Karpas-422 (cell line): ENCODE results near the gene BTG4. TPM values are rescaled to one million over a fixed set of nuclear protein-coding genes. Genes with fewer than 3 reads are reported as not detected.

Experiments
- DNase-seq: peaks from one replicate; pipeline ENCODE4 v3.0.0-alpha.2; 2015
- H2AFZ ChIP-seq: fragments of 200-600 bp; sonication (generic); 2 replicates; pipeline ENCODE4 v1.6.1; 2014; ENCODE audit warnings: antibody characterized with exemption, low read length, mixed read lengths
- H3K27ac ChIP-seq: fragments of 200-600 bp; sonication (generic); 2 replicates; pipeline ENCODE4 v1.5.1; 2014; ENCODE audit warnings: mild to moderate bottlenecking, low read length, moderate library complexity
- H3K27me3 ChIP-seq: fragments of 200-600 bp; sonication (generic); 2 replicates; pipeline ENCODE4 v1.6.1; 2014; ENCODE audit warnings: low read length, mixed read lengths
- H3K36me3 ChIP-seq: fragments of 200-600 bp; sonication (generic); 2 replicates; pipeline ENCODE4 v1.6.1; 2014; ENCODE audit warnings: low read length, mixed read lengths; ENCODE audit not compliant: insufficient read depth
- H3K4me1 ChIP-seq: fragments of 200-600 bp; sonication (generic); 2 replicates; pipeline ENCODE4 v1.6.1; 2014; ENCODE audit warnings: mild to moderate bottlenecking, low read length, mixed read lengths
- H3K4me2 ChIP-seq: fragments of 200-600 bp; sonication (generic); 2 replicates; pipeline ENCODE4 v1.6.1; 2014; ENCODE audit warnings: low read length, low read depth, mild to moderate bottlenecking; ENCODE audit not compliant: poor library complexity, severe bottlenecking
- H3K4me3 ChIP-seq: fragments of 200-600 bp; sonication (generic); 2 replicates; pipeline ENCODE4 v1.5.1; 2014; ENCODE audit warnings: mild to moderate bottlenecking, antibody characterized with exemption, low read length, mixed read lengths
- H3K79me2 ChIP-seq: fragments of 200-600 bp; sonication (generic); 2 replicates; pipeline ENCODE4 v1.6.1; 2014; ENCODE audit warnings: mild to moderate bottlenecking, low read length, mixed read lengths
- H3K9ac ChIP-seq: fragments of 200-600 bp; sonication (generic); 2 replicates; pipeline ENCODE4 v1.6.0; 2014; ENCODE audit warnings: low read length
- H3K9me2 ChIP-seq: fragments of 200-600 bp; sonication (generic), shearing (Covaris generic); replicated peaks from 2 replicates; pipeline ENCODE4 v1.6.0; 2014; ENCODE audit warnings: mild to moderate bottlenecking, low read length, moderate library complexity; ENCODE audit not compliant: insufficient read depth
- H3K9me3 ChIP-seq: fragments of 300-700, 200-600 bp; sonication (generic); 2 replicates; pipeline ENCODE4 v1.6.1; 2014; ENCODE audit warnings: low read length, mixed read lengths
- H4K20me1 ChIP-seq: fragments of 200-600 bp; sonication (generic); 2 replicates; pipeline ENCODE4 v1.6.1; 2014; ENCODE audit warnings: mild to moderate bottlenecking, antibody characterized with exemption, low read length, low read depth; ENCODE audit not compliant: insufficient read depth
- total RNA-seq: library from RNA; depleted of rRNA; stranded (reverse); fragments of >200 nt; shearing (Covaris generic); gene quantifications from 2 replicates; pipeline ENCODE4 v1.2.3, GENCODE V29; 2014; ENCODE audit warnings: low replicate concordance

Gene BTG4
- total RNA-seq, 1 experiment from 2014 or later, result not detected

- Histone ChIP-seq H3K4me2 (no peak overlapping the region), H2AFZ (no peak overlapping the region), H3K36me3 (no peaks in the 10 kb centered on the region), H3K79me2 (no peaks in the 10 kb centered on the region), H3K9me2 (no peaks in the 10 kb centered on the region), H3K4me3 (no peak overlapping the region), H4K20me1 (peaks cover 8% of the 10 kb centered on the region; the same call in 1 of the 2 replicates), H3K9ac (no peak overlapping the region), H3K9me3 (no peaks in the 10 kb centered on the region), H3K27me3 (peaks cover 8% of the 10 kb centered on the region; the same call in 1 of the 2 replicates), H3K4me1 (no peaks in the 10 kb centered on the region), H3K27ac (no peak overlapping the region)
- DNase-seq, result peak; percentile 61
Measured at GRCh38 chr11:111462329-111462728, 49.9 kb downstream of the BTG4 start.

DNA sequence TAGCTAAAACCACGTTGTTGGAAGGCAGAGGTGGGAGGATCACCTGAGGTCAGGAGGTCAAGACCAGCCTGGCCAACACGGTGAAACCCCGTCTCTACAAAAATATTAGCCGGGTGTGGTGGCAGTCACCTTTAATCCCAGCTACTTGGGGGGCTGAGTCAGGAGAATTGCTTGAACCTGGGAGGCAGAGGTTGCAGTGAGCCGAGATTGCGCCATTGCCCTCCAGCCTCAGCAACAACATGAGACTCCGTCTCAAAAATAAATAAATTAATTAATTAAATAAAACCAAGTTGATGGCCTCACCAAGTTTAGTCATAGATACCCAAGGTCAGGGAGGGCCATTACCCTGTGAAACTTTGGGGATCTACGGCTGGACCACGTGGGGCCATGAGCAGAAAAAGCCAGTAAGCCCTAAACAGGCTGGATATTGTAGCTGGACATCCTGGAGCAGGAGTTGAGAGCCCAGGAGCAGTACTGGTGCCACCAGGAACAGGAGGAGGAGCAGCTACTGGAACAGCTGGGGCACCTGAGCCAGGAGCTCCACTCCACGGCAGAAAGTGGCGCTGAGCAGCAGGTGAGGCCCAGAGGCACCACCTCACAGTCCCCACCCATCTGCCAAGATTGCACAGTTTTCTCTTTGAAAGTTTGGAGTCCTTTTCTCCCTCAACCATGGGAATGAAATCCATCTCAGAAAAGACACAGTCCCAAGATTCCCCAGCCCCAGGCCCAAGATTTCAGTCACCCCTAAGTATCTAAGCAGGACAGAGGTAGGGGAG is 50.5 kb downstream of the BTG4 start:
- no peak overlapping the region for H3K4me2 ChIP-seq
- H4K20me1 ChIP-seq, result peaks cover 8% of the 10 kb centered on the region; the same call in 1 of the 2 replicates
- peaks cover 6% of the 10 kb centered on the region; the same call in 1 of the 2 replicates for H3K27me3 ChIP-seq
- H3K4me3 ChIP-seq, result no peak overlapping the region
- no peak overlapping the region for H2AFZ ChIP-seq
- H3K36me3 ChIP-seq, result no peaks in the 10 kb centered on the region
- no peak overlapping the region for H3K9ac ChIP-seq
- DNase-seq, result no peak
- H3K9me2 ChIP-seq, result no peaks in the 10 kb centered on the region
- no peak overlapping the region for H3K27ac ChIP-seq
- H3K9me3 ChIP-seq, result no peaks in the 10 kb centered on the region
- no peaks in the 10 kb centered on the region for H3K4me1 ChIP-seq
- no peaks in the 10 kb centered on the region for H3K79me2 ChIP-seq

GRCh38 chr11:111460856-111461255 is 51.3 kb downstream of the BTG4 start:
- H3K4me3 ChIP-seq, result no peak overlapping the region
- H3K79me2 ChIP-seq, result no peaks in the 10 kb centered on the region
- H3K9ac ChIP-seq, result no peak overlapping the region
- H3K9me2 ChIP-seq, result no peaks in the 10 kb centered on the region
- DNase-seq, result peak; percentile 47
- H2AFZ ChIP-seq, result no peak overlapping the region
- H3K4me1 ChIP-seq, result no peaks in the 10 kb centered on the region
- no peaks in the 10 kb centered on the region for H3K36me3 ChIP-seq
- H3K4me2 ChIP-seq, result no peak overlapping the region
- H3K9me3 ChIP-seq, result no peaks in the 10 kb centered on the region
- no peak overlapping the region for H3K27ac ChIP-seq
- peaks cover 8% of the 10 kb centered on the region; the same call in 1 of the 2 replicates for H4K20me1 ChIP-seq
- H3K27me3 ChIP-seq, result peaks cover 5% of the 10 kb centered on the region; the same call in 1 of the 2 replicates

DNA sequence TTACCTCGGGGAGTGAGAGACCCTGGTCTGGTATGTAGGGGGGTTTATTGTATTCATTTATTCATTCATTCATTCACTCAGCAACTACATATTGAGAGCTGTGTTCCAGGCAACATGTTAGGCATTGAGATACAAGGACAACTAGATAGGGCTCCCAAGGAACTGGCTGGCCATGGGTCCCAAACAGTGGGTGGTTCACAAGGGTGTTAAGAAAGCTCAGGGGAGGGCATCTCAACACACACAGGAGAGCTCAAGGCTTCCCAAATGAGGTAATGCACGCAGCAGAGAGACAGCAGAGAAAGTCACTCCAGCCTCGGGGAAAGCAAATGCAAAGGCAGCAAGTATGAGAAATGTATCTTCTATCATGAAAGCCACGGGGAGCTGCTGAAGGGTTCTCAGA is 51.8 kb downstream of the BTG4 start:
- H4K20me1 ChIP-seq, result peaks cover 11% of the 10 kb centered on the region; the same call in 1 of the 2 replicates
- no peaks in the 10 kb centered on the region for H3K9me2 ChIP-seq
- H2AFZ ChIP-seq, result no peak overlapping the region
- no peaks in the 10 kb centered on the region for H3K79me2 ChIP-seq
- H3K9me3 ChIP-seq, result no peaks in the 10 kb centered on the region
- no peak overlapping the region for H3K4me2 ChIP-seq
- no peaks in the 10 kb centered on the region for H3K36me3 ChIP-seq
- no peak overlapping the region for H3K4me3 ChIP-seq
- H3K4me1 ChIP-seq, result no peaks in the 10 kb centered on the region
- H3K27ac ChIP-seq, result no peak overlapping the region
- no peak overlapping the region for H3K9ac ChIP-seq
- DNase-seq, result no peak
- peaks cover 5% of the 10 kb centered on the region; the same call in 1 of the 2 replicates for H3K27me3 ChIP-seq

DNA sequence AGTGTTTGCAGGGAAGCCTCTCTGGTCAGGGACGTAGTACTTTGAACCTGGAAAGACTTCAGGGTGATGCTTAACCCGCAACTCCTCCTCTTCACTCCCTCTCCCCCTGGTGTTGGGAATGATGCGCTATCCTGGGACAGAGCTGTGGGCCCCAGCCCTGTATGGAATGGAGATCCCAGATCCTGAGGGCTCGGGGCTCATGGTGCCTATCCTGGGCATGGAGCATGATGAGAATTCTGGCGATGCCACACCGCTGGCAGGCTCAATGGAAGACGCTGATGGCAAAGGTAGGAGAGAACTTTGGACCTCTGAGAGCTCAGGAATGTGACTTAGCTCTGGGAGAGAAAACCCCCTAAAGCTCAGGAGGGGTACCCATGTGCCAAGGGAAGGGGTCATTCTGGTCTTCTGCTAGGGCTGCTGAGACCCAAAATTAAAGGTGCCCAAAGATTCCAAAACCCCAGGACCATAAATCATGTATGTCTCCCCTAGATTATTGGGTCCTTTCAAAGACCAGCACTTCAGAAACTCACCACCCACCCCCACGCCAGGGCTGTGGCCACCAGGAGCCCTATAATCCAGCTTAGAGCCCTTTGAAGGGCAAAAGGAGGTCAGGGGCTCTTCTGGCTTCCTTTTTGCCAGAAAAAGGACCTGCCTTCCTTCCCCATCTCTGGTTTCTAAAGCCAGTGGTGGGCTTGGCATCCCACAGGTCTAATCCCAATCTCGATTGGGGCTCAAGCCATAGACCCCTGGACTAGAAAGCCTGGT is 52.5 kb downstream of the BTG4 start:
- Histone ChIP-seq H3K27ac (no peak overlapping the region), H3K79me2 (no peaks in the 10 kb centered on the region), H3K36me3 (no peaks in the 10 kb centered on the region), H2AFZ (no peak overlapping the region), H3K9me2 (no peaks in the 10 kb centered on the region), H3K4me1 (peaks cover 4% of the 10 kb centered on the region; the same call in 1 of the 2 replicates), H3K9ac (no peak overlapping the region), H3K9me3 (no peaks in the 10 kb centered on the region), H3K4me3 (no peak overlapping the region), H3K27me3 (peaks cover 5% of the 10 kb centered on the region; the same call in 1 of the 2 replicates), H3K4me2 (no peak overlapping the region), H4K20me1 (peaks cover 16% of the 10 kb centered on the region; the same call in 1 of the 2 replicates)
- no peak for DNase-seq

- H3K9ac ChIP-seq, result no peak overlapping the region
- no peak overlapping the region for H3K4me2 ChIP-seq
- no peaks in the 10 kb centered on the region for H3K36me3 ChIP-seq
- H3K4me1 ChIP-seq, result peaks cover 4% of the 10 kb centered on the region; the same call in 1 of the 2 replicates
- peaks cover 33% of the 10 kb centered on the region for H4K20me1 ChIP-seq
- DNase-seq, result peak; percentile 65
- no peaks in the 10 kb centered on the region for H3K9me2 ChIP-seq
- H3K79me2 ChIP-seq, result no peaks in the 10 kb centered on the region
- H3K27ac ChIP-seq, result no peak overlapping the region
- H3K27me3 ChIP-seq, result peaks cover 3% of the 10 kb centered on the region; the same call in 1 of the 2 replicates
- no peak overlapping the region for H2AFZ ChIP-seq
- no peak overlapping the region for H3K4me3 ChIP-seq
- no peaks in the 10 kb centered on the region for H3K9me3 ChIP-seq
Measured at GRCh38 chr11:111457731-111458368, 54.3 kb downstream of the BTG4 start.

GRCh38 chr11:111456859-111457730 is 55.1 kb downstream of the BTG4 start:
- H4K20me1 ChIP-seq, result peaks cover 41% of the 10 kb centered on the region
- peaks cover 4% of the 10 kb centered on the region; the same call in 1 of the 2 replicates for H3K4me1 ChIP-seq

More at GRCh38 chr11:111456859-111457730, 55.1 kb downstream of the BTG4 start:
- Histone ChIP-seq H3K9me3 (no peaks in the 10 kb centered on the region), H3K27me3 (peaks cover 3% of the 10 kb centered on the region; the same call in 1 of the 2 replicates), H3K4me2 (no peak overlapping the region), H3K79me2 (no peaks in the 10 kb centered on the region), H3K36me3 (no peaks in the 10 kb centered on the region), H3K9me2 (no peaks in the 10 kb centered on the region), H2AFZ (no peak overlapping the region), H3K9ac (no peak overlapping the region), H3K27ac (no peak overlapping the region), H3K4me3 (no peak overlapping the region)
- peak; percentile 64 for DNase-seq
